ENCODE measurements around the gene TAF1A. TPM values are rescaled to one million over a fixed set of nuclear protein-coding genes. Genes with fewer than 3 reads are reported as not detected.

The TAF1A gene
- total RNA-seq, 1 donor from 2014 or later = 1.7 TPM

DNA sequence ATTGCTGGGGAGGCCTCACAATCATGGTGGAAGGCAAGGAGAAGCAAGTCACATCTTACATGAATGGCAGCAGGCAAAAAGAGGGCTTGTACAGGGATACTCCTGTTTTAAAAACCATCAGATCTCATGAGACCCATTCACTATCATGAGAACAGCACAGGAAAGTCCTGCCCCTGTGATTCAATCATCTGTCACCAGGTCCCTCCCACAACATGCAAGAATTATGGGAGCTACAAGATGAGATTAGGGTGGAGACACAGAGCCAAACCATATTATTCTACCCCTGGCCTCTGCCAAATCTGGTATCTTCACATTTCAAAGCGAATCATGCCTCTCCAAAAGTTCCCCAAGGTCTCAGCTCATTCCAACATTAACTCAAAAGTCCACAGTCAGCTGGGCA is 17.0 kb upstream of the TAF1A start:
- intact Hi-C loops (cut with DNase I) = no loop called here
- ATAC-seq = no peak

DNA sequence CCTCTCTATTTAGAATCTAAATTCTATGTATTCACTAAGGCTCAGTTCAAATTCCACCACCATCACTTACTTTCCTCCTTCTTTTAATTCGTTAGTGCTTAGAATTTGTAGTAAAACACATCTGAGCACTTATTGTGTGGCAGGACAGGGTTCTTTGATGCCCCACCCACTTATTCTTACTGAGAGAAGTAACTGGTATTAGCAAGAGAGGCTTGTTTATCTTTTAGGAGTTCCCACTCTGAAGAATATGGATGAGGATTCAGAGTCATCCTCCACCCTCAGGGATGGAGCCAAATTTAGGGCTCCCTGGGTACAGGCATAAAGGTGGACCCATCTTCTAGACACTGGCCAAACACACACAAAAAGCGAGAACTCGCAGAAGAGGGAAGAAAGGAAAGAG is 11.5 kb upstream of the TAF1A start:
- ATAC-seq (no peak), DNase-seq (ENCODE audit: missing footprints) (no peak)
- intact Hi-C loops (cut with DNase I) = no loop called here

More for the DNA sequence above, 17.0 kb upstream of the TAF1A start:
- no peak for DNase-seq (ENCODE audit: missing footprints)

DNA sequence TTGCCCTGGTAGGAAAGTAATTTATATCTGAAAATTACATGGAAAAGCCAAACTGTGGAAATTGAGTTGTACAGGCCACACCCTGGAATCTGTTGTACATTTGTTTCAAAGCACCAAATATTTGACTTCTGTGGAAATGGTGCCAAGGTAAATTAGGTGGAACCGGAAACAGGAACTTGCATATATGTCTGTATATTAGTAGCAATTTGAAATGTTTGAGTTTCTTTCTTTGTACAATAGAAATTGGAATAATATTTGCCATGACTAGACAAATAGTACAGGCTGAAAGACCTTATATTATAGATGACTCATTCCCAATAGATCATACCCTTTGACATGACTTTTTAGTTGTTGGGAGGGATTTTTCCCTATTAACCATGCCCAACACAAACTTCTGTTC is 10.5 kb upstream of the TAF1A start:
- intact Hi-C loops (cut with DNase I) = no loop called here
- ATAC-seq (no peak), DNase-seq (ENCODE audit: missing footprints) (no peak)

DNA sequence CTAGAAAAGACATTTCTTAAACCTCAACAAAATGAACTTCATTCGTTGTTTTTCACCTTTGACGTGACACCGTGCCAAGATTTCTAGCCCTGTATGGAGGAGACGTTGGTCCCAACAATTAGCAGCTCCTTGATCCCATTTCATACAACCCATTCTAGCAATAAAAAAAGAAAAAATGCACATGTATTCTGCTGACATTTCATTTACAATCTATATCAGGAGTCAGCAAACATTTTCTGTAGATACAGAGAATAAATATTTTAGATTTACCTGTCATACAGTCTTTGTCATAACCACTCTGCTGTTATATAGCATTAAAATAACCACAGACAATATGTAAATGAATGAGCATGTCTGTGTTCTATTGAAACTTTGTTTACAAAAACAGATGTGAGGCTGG is 7.0 kb upstream of the TAF1A start:
- DNase-seq (ENCODE audit: missing footprints) = no peak
- ATAC-seq = no peak
- intact Hi-C loops (cut with DNase I) = no loop called here

DNA sequence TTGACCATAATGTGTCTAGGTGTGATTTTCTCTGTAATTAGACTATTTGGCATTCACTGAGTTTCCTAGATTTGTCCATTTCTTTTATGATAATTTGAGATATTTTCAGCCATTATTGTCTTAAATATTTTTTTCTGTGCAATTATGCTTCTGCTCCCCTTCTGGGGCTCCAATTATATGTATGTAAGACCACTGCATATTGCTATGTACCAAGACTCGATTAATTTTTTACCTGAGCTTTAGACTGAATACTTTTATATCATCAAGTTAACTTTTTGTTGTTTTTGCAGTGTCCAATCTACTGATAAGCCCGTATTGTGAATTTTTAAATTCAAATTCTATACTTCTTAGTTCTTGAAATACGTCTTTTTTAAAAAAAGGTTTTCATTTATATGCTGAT is 5.1 kb upstream of the TAF1A start:
- intact Hi-C loops (cut with DNase I) = no loop called here
- ATAC-seq (no peak), DNase-seq (ENCODE audit: missing footprints) (no peak)

DNA sequence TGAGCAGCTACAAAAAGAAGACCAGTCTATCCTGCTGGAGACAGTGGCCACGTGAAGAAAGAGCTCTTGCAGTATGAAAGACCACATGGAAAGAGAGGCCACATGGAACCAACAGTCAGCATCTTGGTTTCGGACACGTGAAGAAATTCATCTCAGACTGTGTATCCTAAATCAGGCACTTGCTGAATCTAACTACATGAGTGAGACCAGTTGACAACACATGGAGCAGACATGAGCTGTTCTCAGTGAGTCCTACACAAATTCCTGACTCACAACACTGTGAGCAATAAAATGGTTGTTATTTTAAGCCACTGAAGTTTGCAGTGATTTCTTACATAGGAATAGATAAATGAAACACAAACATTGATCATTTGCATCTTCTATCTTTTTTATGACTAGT is 2.4 kb upstream of the TAF1A start:
- no peak for ATAC-seq
- intact Hi-C loops (cut with DNase I) = loop anchor here (2.0 kb wide), 1 partner anchor 25 kb away; no protein-coding TSS in a partner anchor
- no peak for DNase-seq (ENCODE audit: missing footprints)

DNA sequence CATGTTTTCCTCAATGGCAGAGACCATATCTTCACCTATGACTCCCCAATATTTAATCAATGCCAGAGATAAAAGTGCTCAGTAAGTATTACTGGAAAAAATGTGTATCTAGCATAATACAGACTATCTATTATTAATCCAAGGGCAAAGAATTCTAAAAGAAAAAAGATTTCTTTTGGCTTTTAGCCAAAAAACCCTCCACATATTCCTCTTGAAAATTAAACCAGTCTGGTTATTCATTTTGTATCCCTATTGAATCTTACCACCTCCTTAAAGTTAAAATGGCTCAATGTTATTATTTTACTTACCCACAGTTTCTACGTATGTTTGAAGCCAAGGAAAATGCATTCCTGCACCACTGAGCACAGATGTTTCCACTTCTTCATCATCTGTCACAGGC is 1.6 kb downstream of the TAF1A start:
- ATAC-seq (no peak), DNase-seq (ENCODE audit: missing footprints) (no peak)
- intact Hi-C loops (cut with DNase I) = loop anchor here (5.0 kb wide), 1 partner anchor 44 kb away; no protein-coding TSS in a partner anchor

DNA sequence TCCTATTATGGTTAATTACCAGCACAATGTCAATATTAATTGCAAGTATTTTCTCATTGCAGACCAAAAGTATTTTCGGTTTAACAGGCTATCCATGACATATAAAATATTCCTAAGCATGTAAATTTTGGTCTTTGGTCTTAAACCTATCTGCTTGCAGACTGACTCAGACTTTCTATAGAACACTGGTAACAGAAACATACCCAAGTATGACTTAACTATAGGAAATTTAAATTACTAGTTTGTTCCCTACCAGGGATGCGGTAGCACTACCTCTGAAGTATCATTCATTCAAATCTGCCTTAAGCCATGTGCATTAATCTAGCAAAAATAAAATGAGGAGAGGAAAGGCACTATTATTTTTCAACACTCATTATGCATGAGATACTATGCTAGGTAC is 2.9 kb downstream of the TAF1A start:
- intact Hi-C loops (cut with DNase I) = loop anchor here (5.0 kb wide), 1 partner anchor 45 kb away; no protein-coding TSS in a partner anchor
- ATAC-seq = no peak
- no peak for DNase-seq (ENCODE audit: missing footprints)

DNA sequence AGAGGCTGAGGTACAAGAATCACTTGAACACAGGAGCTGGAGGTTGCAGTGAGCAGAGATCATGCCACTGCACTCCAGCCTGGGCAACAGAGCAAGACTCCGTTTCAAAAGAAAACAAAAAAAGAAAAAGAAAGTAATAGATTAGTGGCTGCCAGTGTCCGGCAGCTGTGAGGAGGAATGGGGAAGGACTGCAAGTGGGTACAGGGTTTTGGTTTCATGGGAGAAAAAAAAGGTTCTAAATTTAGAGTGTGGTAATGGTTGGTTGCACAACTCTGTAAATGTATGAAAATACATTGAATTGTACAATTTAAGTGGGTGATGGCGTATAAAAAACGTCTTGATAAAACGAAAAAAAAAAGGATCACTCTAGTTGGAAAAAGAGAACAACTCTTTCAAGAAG is 6.7 kb downstream of the TAF1A start:
- no peak for DNase-seq (ENCODE audit: missing footprints)
- ATAC-seq = no peak
- intact Hi-C loops (cut with DNase I) = no loop called here

DNA sequence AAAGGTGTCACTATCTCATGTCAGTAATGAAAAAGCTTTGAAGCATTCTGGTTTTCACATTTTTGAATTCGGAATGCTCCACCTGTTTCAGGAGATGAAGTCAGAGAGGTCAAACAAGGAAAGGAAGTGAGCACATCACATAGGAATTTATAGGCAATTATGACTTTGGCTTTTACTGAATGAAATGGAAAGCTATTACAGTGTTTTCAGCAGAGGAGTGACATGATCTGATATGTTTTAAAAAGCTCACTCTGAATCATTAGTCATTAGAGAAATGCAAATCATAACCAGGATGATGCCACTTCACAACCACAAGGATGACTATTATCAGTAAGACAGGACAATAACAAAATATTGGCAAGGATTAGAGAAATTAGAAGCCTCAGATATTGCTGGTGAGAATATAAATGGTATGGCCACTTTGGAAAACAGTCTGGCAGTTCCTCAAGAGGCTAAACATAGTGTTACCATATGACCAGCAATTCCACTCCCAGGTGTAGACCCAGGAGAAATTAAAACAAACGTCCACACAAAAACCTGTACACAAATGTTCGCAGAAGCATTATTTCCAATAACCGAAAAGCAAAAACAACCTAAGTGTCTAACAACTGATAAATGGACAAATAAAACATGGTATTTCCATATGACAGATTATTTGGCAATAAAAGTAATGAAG is 7.5 kb downstream of the TAF1A start:
- no peak for DNase-seq (ENCODE audit: missing footprints)
- intact Hi-C loops (cut with DNase I) = no loop called here
- ATAC-seq = no peak

DNA sequence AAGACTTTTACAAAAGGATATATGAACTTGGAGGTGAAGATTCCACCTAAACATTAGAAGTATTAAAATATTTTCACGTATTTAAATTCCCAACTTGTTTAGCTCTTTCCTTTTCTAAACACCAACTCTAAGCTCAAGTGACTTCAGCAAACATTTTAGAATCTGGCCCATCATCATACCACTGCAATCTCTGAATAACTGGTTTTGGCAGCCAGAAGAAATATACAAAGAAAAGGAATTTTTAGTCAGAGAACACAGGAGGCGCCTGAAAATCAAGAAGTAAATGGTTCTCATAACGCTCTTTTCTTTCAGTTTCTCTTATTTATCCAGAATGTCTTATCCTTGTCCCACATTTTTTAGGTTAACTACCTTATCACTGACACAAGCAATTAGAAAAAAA is 10.4 kb downstream of the TAF1A start:
- intact Hi-C loops (cut with DNase I) = no loop called here
- no peak for DNase-seq (ENCODE audit: missing footprints)

DNA sequence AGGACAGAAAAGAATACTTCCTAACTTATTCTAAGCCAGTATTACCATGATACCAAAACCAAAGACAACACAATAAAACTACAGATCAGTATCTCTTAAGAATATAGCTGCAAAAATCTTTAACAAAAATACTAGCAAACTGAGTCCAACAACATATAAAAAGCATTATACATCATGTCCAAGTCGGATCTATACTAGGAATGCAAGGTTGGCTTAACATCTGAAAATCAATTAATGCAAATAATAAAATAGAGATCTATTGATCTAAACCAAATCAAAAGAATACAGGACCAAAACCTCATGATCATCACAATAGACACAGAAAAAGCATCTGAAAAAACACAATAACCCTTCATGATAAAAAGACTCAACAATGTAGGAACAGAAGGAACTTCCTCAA is 18.9 kb downstream of the TAF1A start:
- intact Hi-C loops (cut with DNase I) = no loop called here
- no peak for DNase-seq (ENCODE audit: missing footprints)
- ATAC-seq = no peak

More for the DNA sequence above, 10.4 kb downstream of the TAF1A start:
- ATAC-seq = no peak

DNA sequence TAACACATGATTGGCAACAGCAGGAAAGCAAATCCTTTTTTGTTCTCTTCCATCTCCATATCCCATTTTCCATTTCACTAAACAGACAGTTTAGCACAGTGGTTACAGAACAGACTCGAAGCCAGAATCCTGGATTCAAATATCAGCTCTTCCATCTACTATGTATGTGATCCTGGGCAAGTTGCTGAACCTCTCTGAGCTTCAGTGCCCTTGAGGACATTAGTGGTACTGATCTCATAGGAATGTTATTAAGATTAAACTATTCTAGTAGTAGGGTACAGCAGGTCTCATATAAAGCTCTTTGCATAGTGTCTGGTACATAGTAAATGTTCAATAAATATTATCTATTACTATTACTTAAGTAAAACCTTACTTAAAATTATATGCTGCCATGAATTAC is 28.1 kb downstream of the TAF1A start:
- intact Hi-C loops (cut with DNase I) = no loop called here
- DNase-seq (ENCODE audit: missing footprints) (no peak), ATAC-seq (no peak)

DNA sequence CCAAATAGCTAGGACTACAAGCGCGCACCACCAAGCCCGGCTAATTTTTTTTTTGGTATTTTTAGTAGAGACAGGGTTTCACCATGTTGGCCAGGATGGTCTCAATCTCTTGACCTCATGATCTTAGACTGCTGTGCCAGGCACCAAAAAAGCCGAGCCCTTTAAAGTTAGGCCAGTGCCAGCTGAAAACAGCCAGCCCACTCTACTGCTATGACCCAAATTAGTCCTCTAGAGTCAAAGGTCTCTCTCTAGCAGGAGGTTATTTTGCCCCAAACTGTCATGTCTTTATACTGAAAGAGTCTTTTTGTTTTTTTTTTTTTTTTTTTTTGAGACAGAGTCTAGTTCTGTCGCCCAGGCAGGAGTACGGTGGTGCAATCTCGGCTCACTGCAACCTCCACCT is 32.2 kb downstream of the TAF1A start:
- ATAC-seq = no peak
- DNase-seq (ENCODE audit: missing footprints) = no peak
- intact Hi-C loops (cut with DNase I) = no loop called here

DNA sequence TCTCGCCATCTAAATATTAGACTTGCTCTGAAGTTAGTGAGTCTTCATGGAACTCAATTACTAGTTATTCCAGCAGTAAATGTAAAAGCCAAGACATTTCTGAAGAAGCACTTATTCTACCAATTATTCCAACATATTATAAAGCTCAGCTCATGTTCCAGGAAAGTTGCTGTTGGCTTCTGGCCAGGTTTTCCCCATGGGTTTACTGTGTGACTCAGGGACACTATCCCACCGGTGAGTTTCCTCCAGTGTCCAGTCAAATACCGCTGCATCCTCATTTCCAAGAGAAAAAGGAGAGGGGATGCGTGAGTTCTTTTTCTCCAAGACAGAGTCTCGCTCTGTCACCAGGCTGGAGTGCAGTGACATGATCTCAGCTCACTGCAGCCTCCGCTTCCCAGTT is 32.6 kb downstream of the TAF1A start:
- intact Hi-C loops (cut with DNase I) = no loop called here
- ATAC-seq (no peak), DNase-seq (ENCODE audit: missing footprints) (no peak)

DNA sequence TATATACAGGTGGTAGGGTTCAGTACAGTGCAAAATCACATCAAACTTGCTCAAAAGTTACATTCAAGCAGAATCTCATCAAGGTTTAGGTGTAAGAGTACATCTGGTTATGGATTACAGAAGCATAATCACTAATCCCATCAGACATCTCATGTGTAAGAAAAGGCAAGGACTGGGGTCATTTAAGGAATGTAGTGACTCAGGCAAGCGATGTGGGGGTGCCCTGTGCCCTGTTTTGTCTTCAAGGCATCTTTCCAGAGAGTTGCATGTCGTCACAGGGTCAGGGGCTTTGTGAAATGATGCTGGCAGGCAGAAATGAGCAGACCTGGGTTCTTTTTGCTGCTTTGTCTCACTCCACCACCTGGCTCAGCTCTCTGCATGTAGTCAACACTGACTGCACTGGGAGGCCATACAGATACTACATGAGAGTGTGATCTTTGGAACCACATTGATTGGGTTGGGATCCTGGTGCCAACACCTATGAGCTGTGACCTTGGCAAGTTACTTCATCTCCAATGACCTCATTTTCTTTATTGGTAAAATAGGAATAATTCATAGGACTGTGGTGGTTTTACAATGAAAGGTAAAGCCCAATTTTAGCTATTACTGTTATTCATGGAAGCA is 33.6 kb downstream of the TAF1A start:
- no peak for ATAC-seq
- no peak for DNase-seq (ENCODE audit: missing footprints)
- intact Hi-C loops (cut with DNase I) = no loop called here

DNA sequence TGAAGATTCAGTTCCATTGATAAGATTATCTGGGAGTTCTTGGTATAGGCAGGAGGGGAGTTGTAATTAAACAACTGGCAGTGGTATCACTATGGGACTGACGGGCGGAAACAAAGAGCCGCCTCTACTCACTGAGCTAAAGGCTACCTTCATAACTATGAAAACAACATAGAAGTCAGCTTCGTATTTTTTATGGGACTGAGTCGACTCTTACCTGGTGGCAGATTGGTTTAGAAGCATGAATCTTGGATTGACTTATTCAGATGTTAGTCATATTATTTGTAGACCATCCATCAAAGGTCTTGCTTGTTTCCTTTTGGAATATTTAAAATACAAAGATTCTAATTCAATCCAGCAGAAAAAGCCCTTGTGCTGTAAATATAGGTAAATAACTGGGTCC is 35.6 kb downstream of the TAF1A start:
- no peak for DNase-seq (ENCODE audit: missing footprints)
- intact Hi-C loops (cut with DNase I) = no loop called here
- ATAC-seq = no peak

DNA sequence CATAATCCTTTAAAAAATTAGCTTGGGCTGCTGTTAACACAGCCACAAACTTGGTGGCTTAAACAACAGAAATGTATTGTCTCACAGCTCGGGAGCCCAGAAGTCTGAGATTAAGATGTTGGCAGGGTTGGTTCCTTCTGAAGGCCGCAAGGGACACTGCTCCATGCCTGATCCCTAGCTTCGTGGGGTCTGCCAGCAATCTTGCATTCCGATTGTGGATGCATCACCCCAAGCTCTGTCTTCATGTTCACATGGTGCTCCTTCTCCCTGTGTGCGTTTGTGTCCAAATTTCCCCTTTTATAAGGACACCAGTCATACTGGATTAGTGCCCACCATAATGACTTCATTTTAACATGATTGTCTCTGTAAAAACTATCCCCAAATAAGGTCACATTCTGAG is 36.9 kb downstream of the TAF1A start:
- intact Hi-C loops (cut with DNase I) = no loop called here
- peak; percentile 63 for ATAC-seq
- DNase-seq (ENCODE audit: missing footprints) = no peak

DNA sequence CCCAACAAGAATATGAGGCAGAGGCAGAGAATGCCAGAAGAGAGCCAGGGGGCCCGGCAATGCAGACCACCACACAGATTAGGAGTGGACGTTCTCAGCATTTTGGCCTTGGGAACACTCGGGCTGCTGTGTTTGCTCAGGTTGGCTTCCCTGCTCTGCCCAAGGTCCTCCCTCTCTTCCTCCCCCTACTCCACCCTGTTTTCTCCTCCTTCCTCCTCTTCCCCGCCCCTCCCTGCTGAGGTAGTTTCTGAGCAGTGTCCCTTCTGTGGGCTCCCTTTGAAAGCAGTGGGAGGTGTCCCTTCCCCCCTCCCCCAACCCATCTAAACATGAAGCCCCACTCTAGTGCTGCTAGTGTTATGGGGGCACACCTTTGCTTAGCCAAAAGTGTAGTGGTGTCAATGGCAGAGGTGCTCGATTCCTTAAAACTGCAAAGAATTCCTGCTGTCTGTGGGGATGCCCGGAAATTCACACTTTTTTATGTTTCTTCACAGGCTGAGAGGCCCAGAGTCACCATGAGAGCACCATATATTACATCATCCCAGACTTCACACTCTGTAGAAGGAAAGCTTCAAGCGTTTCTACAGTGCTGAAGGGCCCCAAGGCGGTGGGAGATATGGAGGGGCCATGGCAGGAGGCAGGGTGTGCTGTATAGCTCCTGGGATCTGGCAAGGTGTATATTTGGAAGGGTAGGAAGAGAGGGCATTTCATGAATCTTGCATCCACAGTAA is 41.6 kb downstream of the TAF1A start, which contains the start of gene HHIPL2:
Gene HHIPL2, minus strand, starts transcription at position 161 of the 728 bp plus-strand sequence. Its CDS starts 60 bp downstream, at position 101.
- intact Hi-C loops (cut with DNase I) = no loop called here
- no peak for DNase-seq (ENCODE audit: missing footprints)
- ATAC-seq = no peak

DNA sequence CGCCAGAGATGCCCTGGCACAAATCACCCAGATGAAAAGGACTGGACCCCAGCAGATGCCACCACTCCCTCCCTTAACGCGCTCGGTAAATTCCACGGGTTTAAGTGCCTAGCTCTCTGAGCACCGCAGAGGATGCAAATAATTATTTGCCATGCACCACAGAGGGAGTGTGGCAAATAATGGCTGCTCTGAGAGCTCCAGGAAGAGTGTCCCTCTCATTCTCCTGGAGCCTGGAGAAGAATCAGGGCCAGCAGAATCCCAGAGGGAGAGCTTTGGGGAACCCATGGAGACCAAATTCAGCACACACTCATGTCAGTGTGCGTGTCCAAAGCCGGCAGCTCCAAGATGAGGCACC is 42.5 kb downstream of the TAF1A start:
- DNase-seq (ENCODE audit: missing footprints) = no peak
- intact Hi-C loops (cut with DNase I) = no loop called here

More for the DNA sequence above, 42.5 kb downstream of the TAF1A start:
- no peak for ATAC-seq
